Ecto neural progenitor cell (in vitro differentiated cells): ENCODE measurements around the gene RFX1.
"Not testable (repeated sequence)": the region's sequence is repeated elsewhere in the genome, so short reads cannot be mapped to it uniquely, and the experiment has no call there.

ENCODE experiments used
- DNase-seq: peaks from one replicate; pipeline ENCODE4 v3.0.0-alpha.2; 2018; ENCODE audit warnings: low spot score

Gene RFX1

GRCh38 chr19:13979244-13979615 lies 26.9 kb downstream of the RFX1 start:
- DNase-seq, result no peak

GRCh38 chr19:13978351-13979243 lies 27.5 kb downstream of the RFX1 start:
- DNase-seq, result peak; percentile 95

- no peak for DNase-seq
Observed at GRCh38 chr19:13977803-13978202, 28.3 kb downstream of the RFX1 start.

- DNase-seq, result no peak
Observed at GRCh38 chr19:13976446-13976845, 29.7 kb downstream of the RFX1 start.

GRCh38 chr19:13975870-13976269 lies 30.2 kb downstream of the RFX1 start:
- DNase-seq, result no peak

GRCh38 chr19:13974073-13974472 lies 32.0 kb downstream of the RFX1 start:
- peak; percentile 76 for DNase-seq

- not testable (repeated sequence) for DNase-seq
Observed at GRCh38 chr19:13973479-13973878, 32.6 kb downstream of the RFX1 start.

GRCh38 chr19:13972368-13973155 lies 33.6 kb downstream of the RFX1 start:
- DNase-seq, result no peak

- DNase-seq, result not testable (repeated sequence)
Observed at GRCh38 chr19:13971868-13972267, 34.3 kb downstream of the RFX1 start.

GRCh38 chr19:13969897-13970296 lies 36.2 kb downstream of the RFX1 start:
- DNase-seq, result no peak

GRCh38 chr19:13968999-13969398 lies 37.1 kb downstream of the RFX1 start:
- DNase-seq, result no peak

GRCh38 chr19:13968383-13968935 lies 37.7 kb downstream of the RFX1 start:
- no peak for DNase-seq

GRCh38 chr19:13967206-13967605 lies 38.9 kb downstream of the RFX1 start:
- DNase-seq, result not testable (repeated sequence)

- no peak for DNase-seq
Observed at GRCh38 chr19:13966684-13967128, 39.4 kb downstream of the RFX1 start.

- DNase-seq, result peak; percentile 46
Observed at GRCh38 chr19:13965926-13966683, 40.0 kb downstream of the RFX1 start.

- no peak for DNase-seq
Observed at GRCh38 chr19:13965377-13965896, 40.7 kb downstream of the RFX1 start.

GRCh38 chr19:13964776-13965175 lies 41.3 kb downstream of the RFX1 start:
- DNase-seq, result no peak

- DNase-seq, result no peak
Observed at GRCh38 chr19:13963603-13964105, 42.5 kb downstream of the RFX1 start.

GRCh38 chr19:13962699-13963602 lies 43.2 kb downstream of the RFX1 start:
- DNase-seq, result peak; percentile 74
